ENCODE results near the gene UGT1A6.
"Not testable (repeated sequence)": the region's sequence is repeated elsewhere in the genome, so short reads cannot be mapped to it uniquely, and the experiment has no call there.

The UGT1A6 gene

DNA sequence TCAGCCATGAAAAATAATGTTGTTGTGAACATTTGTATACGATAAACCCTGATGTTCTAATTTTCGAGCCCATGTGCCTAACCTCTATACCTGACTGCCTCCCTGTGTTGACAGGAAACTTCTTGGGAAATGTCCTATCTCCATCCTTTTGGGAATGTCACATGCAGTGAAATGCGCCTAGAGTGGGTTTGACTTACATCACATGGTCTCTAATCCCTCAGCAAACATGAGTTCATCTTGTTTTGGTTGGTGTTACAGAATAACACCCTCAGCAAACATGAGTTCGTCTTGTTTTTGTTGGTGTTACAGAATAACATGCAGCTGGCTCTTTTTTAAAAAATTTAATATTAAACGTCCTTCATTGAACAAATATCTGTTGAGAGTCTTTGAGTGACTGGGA lies 4.3 kb upstream of the UGT1A6 start:
- no peak for DNase-seq

DNA sequence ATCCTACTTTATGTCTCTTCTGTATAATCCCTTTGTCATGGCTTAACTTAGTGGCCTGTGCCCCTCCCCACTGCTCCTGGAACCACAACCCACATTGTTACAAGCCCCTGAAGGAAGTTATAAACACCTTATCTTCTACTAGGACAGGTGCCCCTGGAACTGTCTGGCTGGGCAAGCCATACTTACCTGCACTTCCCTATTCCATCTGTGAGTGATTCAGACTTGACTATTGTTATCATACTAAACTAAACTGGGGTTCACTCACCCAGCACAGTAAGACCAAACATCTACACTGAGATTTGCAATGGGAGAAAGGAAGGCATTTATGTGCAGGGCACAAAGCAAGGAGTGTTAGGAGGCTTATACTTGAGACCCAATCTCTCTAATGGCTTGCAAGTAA lies 3.7 kb upstream of the UGT1A6 start:
- DNase-seq = no peak

DNA sequence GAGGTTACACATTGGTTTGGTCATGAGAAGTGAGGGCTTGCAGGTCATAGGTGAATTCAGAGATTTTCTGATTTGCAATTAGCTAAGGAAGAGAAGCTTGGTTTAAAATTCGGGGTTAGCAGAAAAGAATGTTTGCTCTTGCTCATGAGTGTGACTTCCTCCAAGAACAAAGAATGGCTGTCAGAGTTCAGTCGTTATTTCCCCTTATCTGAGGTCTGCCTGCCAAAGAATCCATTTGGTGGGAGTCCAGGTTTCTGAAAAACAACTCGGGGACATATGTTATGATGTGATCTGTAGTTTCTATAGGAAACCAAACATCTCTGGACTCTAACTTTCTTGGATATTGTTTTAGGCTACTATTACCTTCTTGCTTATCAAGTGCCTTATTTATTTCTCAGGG lies 3.2 kb upstream of the UGT1A6 start:
- DNase-seq = no peak

DNA sequence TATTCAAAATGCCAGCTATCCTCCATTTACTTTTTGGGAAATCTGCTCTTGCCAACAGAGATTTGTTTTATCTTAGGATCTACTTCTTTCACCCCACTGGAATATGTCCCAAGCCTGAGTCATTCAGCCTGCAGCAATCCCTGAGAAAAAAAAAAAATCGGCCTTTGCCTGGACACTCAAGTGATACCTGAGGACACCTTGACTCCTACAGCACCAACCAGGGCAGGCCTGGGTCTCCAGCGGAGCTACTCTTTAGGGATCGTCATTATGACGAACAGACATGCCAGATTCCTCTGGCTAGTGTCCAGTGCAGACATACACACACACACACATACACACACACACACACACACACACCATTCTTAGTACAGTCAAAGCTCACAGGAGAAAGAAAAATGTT lies 2.2 kb upstream of the UGT1A6 start:
- DNase-seq = no peak

DNA sequence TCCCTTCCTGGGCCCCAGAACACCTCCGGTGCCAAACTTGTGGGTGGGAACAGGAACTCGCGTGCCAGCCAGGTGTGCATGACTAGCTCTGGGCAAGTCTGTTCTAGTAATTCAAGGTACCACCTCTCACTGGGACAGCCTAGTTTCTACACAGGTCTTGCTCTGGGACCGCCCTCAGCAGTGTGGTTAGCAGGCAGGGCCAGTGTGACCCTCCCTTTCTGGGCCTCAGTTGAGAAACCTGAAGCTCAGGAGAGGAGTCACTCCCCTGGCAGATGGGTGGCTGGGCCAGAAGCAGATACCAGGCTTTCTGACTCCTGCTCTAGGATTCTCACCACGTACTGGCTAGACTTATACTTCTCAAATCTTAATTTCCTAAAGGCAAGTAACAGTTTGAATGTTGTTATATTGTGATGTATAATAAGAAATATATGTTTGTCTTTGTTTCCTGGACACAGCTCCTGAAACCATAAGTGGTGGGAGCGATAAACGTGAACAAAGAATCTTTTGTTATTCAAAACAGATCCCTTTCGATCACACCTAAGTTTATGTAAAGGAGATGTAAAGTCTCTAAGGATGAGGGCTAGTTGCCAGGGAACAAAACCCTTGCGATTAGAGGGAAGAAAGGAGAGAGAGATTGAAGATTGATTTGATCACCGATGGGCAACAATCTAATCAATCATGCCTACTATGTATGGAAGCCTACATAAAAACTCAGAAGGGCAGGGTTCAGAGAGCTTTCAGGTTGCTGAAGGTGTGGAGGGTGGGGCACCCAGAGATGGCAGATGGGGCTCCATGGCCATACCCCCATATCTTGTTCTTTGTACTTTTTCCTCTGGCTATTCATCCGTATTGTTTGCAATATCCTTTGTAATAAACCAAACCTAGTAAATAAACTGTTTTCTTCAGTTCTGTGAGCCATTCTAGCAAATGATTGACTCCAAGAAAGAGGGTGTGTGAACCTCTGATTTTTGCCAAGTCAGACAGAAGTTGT lies 952 bp upstream of the UGT1A6 start:
- DNase-seq = no peak

DNA sequence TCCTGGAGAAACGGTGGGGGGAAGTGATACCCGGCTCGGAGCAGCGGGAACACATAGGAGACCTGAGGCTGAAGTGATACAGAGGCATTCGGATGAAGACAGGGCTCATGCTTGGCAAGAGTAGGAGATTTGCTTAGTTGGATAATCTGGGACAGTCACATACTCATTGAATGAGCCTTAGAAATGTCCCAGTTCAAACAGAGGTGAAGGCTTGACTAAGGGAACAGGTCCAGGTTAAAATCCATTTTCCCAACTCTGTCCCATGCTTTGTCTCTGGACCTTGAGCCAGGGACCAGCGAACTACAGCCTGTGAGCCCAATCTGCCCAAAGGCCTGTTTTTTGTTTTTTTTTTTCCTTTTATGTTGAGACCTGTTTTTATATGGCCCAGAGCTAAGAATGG lies 1.3 kb downstream of the UGT1A6 start:
- no peak for DNase-seq

DNA sequence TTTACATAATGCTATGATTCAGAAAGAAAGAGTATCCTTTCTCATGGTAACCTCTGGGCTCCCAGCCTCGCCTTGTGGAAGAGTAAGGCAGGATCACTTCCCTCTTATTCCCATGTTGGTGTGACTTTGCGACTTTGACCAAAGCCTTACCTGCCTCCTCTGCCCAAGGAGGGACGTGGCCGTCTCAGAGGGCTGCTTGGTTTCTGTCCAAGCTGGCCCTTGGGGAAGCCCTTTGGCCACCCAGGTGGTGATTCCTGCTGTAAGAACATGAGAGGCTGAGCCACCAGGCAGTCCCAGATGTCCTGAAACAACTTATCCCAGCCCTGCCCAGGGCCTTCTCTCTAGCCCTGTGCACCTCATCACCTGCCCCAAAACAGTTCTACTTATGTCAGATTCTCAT lies 6.0 kb downstream of the UGT1A6 start:
- no peak for DNase-seq

DNA sequence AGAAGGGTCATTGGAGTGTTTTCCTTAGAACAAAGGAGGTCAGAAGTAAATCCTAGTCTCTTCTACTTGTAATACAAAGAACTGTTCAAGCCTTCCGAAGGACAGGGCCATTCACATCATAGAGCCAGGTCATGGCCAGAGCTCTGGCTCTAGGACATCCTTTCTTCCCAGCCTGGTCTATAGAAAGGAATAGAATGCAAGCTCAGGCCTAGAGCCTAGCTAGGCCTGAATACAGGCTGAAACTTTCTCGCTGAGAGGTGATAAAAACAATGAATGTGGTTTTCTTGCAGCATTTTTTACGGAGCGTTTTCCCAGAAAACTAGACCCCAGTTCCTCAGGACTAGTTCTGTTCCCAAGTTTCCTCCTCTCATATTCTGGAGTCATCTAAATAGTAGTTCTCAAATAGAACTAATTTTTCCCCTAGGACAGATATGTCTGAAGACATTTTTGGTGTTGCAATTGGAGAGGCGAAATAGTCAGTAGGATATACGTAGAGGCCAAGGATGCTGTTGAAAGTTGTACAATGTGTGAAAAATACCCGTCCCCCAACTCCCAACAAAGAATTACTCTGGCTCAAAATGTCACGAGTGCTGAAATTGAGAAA lies 6.8 kb downstream of the UGT1A6 start:
- DNase-seq = no peak

DNA sequence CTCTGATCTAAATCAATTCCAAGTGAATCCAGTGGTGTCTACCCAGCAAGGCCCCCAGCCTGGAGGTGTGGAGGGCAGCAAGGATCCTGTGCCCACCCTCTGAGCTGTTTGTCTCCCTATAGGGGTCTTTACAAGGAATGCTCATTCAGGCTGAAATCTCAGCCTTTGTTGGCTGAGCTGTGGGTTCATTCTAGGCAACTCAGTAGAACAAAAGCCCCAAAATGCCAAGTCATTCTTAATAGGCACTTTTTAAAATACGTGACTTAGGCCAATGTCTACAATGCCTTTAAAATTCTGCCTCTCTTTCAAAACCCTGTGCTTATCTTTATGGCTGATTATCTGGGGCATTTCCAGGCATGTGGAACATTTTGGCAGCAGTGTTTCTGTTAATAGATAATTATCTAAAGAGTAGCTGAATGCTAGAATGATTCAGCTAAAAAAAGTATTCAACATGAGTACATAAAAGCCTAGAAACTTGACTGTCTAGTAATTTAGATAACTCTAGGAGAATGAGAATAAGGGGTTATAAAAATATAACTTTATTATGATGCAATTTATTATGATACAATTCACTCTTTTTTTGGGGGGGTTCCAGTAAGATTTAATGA lies 7.4 kb downstream of the UGT1A6 start:
- no peak for DNase-seq

DNA sequence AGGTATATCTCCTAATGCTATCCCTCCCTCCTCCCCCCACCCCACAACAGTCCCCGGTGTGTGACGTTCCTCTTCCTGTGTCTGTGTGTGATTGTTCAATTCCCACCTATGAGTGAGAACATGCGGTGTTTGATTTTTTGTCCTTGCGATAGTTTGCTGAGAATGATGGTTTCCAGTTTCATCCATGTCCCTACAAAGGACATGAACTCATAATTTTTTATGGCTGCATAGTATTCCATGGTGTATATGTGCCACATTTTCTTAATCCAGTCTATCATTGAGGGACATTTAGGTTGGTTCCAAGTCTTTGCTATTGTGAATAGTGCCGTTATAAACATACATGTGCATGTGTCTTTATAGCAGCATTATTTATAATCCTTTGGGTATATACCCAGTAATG lies 8.2 kb downstream of the UGT1A6 start:
- not testable (repeated sequence) for DNase-seq

DNA sequence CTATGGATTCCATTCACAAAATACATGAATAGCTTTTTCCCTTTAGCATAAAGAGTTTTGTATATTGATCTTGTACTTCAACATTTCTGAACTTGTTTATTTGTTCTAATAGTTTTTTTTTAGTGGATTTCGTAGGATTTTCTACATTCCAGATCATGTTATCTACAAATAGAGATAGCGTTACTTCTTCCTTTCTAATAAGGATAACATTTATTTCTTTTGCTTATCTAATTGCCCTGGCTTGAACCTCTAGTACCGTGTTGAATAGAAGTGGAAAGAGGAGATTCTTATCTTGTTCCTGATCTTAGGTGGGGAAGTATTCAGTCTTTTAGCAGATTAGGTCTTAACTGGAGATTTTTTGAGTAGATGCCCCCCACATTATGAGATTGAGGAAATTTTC lies 9.5 kb downstream of the UGT1A6 start:
- no peak for DNase-seq

DNA sequence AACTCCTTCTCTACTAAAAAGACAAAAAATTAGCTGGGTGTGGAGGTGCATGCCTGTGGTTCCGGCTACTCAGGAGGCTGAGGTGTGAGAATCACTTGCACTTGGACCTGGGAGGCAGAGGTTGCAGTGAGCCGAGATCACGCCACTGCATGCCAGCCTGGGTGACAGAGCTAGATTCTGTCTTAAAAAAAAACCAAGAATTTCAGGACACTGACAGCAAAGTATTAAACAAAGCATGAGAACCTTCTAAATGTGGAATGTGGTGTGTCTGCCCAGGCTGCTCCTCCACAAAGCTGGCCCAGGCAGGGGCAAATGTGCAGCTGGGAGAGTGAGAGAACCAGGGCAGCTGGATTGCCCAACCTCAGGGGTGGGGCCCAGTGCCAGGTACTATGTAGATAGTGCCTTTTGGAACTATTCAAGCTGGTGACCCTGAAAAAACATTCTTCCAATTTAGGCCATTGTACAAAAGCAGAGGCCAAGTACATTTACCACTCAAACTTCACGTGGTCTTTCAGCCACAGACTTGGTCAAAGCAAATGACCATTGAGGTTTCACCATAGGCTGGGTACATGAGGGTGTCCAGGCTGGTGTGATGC lies 13.3 kb downstream of the UGT1A6 start:
- no peak for DNase-seq

DNA sequence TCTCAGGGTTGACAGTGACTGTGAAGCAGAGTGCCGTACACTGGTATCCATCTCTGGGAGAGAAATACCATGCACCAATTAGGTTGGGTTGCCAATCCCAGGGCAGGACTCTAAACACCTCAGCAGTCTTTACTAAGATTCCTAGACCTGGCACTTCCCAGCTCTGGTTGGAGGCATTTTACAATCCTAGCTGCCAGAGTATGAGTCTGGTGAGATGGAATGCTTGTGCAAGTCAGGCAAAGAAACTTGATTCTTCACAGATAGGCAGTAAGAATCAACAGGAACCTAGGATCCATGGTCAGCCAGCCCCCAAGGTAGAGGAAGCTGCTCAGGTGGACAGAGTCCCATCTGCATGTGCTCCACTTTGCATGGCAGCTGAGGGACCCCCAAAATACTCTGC lies 14.0 kb downstream of the UGT1A6 start:
- no peak for DNase-seq

DNA sequence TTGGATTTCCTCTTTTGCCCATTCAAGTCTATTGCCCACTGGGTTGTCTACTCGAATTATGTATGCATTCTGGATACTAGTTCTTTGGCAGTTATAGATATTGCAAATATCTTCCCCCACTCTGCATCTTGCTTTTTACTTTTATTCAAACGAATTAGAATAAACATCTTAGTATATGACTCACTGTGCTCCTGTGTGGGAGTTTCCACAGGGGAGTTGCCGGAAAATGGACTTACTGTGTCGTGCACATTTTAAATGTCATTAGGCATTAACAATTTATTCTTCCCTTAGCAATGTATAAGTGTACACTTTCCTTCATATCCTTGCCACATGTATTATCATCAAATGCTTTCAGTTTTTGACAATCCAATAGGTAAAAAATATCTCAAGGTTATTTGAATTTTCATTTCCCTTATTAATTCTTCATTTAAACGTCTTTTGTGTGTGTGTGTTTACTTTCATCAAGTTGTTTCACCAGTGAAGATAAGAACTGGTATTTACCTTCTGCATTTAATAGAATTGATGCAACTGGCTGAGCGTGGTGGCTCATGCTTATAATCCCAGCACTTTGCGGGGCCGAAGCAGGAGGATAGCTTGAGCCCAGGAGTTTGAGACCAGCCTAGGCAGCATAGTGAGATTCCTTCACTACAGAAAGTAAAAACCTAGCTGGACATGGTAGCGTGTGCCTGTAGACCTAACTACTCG lies 15.4 kb downstream of the UGT1A6 start:
- no peak for DNase-seq

DNA sequence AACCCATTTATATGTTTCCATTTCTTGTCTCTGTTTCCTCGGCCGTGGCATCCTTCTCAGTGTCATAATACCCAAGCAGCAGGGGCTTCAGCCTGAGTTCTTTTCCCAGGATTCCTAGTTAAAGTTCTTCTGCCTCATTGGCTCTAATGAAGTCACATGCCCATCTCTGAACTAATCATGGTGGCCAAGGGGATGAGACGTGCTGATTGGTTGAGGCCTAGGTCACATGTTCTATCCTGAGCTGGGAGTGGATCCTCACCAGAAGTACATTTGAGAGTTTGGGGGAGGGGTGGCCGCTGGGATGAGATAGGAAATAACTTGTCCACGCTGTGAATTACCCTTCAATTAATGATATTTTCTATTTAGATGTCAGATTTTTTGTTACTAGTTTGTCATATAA lies 16.3 kb downstream of the UGT1A6 start:
- DNase-seq = no peak

DNA sequence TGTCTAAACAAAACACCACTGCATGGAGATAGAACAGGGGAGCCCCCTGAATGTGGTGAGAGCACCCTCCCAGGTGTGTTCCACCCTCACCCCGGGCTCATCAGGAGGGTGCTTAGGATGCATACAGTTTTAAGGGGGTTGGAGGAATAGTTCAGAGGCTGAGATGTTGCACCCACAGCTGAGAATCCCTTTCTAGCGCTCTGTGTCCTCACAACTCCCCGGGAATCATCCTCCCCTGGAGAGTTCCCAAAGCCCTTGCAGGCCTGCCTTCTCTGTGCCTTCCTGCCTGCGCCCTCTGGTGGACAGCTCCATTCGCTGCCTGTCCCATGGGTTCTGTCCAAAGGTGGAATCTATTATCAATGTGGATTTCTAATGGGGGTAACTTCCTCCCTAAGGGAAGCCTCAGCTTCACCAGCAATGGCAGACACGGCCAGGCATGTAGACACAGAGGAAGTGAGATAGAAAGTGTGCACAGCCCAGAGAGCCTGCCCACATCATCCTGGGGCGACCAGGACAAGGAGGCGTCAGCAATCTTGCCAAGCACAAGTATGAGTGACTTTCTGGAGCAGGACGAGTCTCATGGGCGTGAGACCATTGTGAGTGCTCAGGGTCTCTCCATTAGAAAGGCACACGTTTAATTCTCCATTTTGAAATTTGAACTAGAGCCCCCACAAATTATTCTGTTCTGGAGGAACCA lies 18.8 kb downstream of the UGT1A6 start:
- peak; percentile 56 for DNase-seq

DNA sequence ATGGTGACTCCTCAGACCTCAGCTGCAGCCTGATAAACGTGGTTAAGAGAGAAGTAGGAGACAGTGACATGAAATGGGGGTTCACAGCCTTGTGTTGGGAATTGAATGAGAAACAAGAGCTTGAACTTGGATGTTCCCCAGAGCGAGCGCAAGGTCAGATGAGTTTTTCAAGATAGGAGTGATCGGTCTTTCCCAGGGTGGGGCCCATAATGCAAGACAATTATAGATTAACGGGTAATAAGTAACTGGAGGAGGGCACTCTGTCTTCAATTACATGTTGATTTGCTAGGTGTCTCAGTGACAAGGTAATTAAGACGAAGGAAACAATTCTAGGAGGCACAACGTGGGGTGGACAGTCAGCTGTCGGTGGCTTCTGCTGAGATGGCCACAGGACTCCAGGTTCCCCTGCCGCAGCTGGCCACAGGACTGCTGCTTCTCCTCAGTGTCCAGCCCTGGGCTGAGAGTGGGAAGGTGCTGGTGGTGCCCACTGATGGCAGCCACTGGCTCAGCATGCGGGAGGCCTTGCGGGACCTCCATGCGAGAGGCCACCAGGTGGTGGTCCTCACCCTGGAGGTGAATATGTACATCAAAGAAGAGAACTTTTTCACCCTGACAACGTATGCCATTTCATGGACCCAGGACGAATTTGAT lies 20.0 kb downstream of the UGT1A6 start, which contains the start of gene UGT1A5:
Gene UGT1A5, plus strand, starts transcription at position 297 of the 651 bp plus-strand sequence. Its CDS starts 85 bp downstream, at position 382.
- DNase-seq = no peak

DNA sequence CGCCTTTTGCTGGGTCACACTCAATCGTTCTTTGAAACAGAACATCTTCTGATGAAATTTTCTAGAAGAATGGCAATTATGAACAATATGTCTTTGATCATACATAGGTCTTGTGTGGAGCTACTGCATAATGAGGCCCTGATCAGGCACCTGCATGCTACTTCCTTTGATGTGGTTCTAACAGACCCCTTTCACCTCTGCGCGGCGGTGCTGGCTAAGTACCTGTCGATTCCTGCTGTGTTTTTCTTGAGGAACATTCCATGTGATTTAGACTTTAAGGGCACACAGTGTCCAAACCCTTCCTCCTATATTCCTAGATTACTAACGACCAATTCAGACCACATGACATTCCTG lies 20.5 kb downstream of the UGT1A6 start:
- no peak for DNase-seq

DNA sequence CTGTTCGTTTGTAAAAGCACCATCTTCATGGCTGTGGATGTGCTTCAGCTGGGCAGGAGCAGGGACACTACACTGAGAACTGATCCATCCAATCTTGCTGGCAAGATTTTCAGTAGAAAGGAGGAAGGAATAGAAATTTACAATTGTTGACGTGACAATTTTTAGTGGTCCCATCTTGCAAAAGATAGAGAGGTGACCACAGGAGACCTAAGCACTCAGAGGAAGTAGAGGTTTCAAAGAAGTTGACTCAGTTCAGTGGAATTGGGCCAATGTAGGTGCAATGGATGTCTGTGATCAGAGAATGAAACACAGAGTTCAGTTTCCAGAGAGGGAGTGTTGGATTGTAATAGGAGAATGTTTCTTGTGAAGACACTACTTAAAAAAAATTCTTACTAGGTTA lies 21.4 kb downstream of the UGT1A6 start:
- no peak for DNase-seq

DNA sequence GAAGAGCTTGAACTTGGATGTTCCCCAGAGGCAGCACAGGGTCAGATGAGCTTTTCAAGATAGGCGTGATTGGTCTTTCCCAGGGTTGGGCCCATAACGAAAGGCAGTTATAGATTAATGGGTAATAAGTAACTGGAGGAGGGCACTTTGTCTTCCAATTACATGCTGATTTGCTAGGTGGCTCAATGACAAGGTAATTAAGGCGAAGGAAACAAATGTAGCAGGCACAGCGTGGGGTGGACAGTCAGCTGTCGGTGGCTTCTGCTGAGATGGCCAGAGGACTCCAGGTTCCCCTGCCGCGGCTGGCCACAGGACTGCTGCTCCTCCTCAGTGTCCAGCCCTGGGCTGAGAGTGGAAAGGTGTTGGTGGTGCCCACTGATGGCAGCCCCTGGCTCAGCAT lies 25.9 kb downstream of the UGT1A6 start, which contains the start of gene UGT1A4:
Gene UGT1A4, plus strand, starts transcription at position 185 of the 400 bp plus-strand sequence. Its CDS starts 85 bp downstream, at position 270.
- DNase-seq = no peak

DNA sequence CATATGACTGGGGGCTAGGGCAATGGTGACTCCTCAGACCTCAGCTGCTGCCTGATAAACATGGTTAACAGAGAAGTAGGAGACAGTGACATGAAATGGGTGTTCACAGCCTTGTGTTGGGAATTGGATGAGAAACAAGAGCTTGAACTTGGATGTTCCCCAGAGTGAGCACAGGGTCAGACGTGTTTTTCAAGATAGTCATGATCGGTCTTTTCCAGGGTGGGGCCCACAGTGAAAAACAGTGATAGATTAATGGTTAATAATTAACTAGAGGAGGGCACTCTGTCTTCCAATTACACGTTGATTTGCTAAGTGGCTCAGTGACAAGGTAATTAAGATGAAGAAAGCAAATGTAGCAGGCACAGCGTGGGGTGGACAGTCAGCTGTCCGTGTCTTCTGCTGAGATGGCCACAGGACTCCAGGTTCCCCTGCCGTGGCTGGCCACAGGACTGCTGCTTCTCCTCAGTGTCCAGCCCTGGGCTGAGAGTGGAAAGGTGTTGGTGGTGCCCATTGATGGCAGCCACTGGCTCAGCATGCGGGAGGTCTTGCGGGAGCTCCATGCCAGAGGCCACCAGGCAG lies 36.1 kb downstream of the UGT1A6 start, which contains the start of gene UGT1A3:
Gene UGT1A3, plus strand, starts transcription at position 320 of the 579 bp plus-strand sequence. Its CDS starts 85 bp downstream, at position 405.
- no peak for DNase-seq
